WTC11 (cell line): ENCODE results near the gene FRMD6. TPM values are rescaled to one million over a fixed set of nuclear protein-coding genes. Genes with fewer than 3 reads are reported as not detected.

Experiments
- ATAC-seq: fragments of 200-7000 bp; cut with Tn5 transposase; 2 replicates; pipeline ENCODE4 v1.10.0; 2021; ENCODE audit warnings: mild to moderate bottlenecking, moderate library complexity
- CTCF ChIA-PET: fragments of 300-600 bp; sonication (Branson Sonifier 250); formaldehyde crosslinking; loops from one replicate; lab custom pipeline; 2021; ENCODE audit warnings: antibody characterized with exemption; lab: Charles Lee
- POLR2A ChIA-PET: fragments of 350-600 bp; sonication (Branson Sonifier 250); formaldehyde crosslinking; loops from one replicate; lab custom pipeline; 2021; ENCODE audit warnings: antibody characterized with exemption; lab: Charles Lee
- DNase-seq: peaks from one replicate; pipeline ENCODE4 v3.0.0; 2021; ENCODE audit warnings: low spot score
- H3K27ac Mint-ChIP-seq: 2 replicates; pipeline ENCODE4 v1.8.0; 2021; ENCODE audit warnings: mixed read lengths
- H3K27me3 Mint-ChIP-seq: 2 replicates; pipeline ENCODE4 v1.8.0; 2021; ENCODE audit warnings: low read depth, mild to moderate bottlenecking, moderate library complexity, mixed read lengths
- H3K36me3 Mint-ChIP-seq: 2 replicates; pipeline ENCODE4 v1.8.0; 2021; ENCODE audit warnings: mixed read lengths
- H3K4me1 Mint-ChIP-seq: 2 replicates; pipeline ENCODE4 v1.8.0; 2022; ENCODE audit warnings: mixed read lengths
- H3K4me3 Mint-ChIP-seq: 2 replicates; pipeline ENCODE4 v1.8.0; 2021; ENCODE audit warnings: mild to moderate bottlenecking, moderate library complexity, mixed read lengths
- H3K9me3 Mint-ChIP-seq: 2 replicates; pipeline ENCODE4 v1.8.0; 2021; ENCODE audit warnings: mixed read lengths
- HMGA2 ChIP-seq: fragments of 250-450 bp; sonication (Bioruptor Pico); IDR thresholded peaks from 2 replicates; pipeline ENCODE4 v1.4.0; 2021; ENCODE audit warnings: mild to moderate bottlenecking, moderate library complexity
- SMAD3 ChIP-seq: sonication (generic); formaldehyde crosslinking; IDR thresholded peaks from 2 replicates; pipeline ENCODE4 v1.8.0; 2022; ENCODE audit warnings: missing genetic modification reagents, mild to moderate bottlenecking, borderline replicate concordance
- SOX15 ChIP-seq: fragments of 250-450 bp; sonication (Bioruptor Pico); IDR thresholded peaks from 2 replicates; pipeline ENCODE4 v1.9.0; 2021; ENCODE audit warnings: mild to moderate bottlenecking
- SP1 ChIP-seq: sonication (generic); formaldehyde crosslinking; conservative IDR thresholded peaks from 2 replicates; pipeline ENCODE4 v1.8.1; 2022; ENCODE audit warnings: missing genetic modification reagents
- ZBTB21 ChIP-seq: sonication (generic); formaldehyde crosslinking; IDR thresholded peaks from 2 replicates; pipeline ENCODE4 v1.8.1; 2023; ENCODE audit warnings: mild to moderate bottlenecking, missing genetic modification reagents, borderline replicate concordance
- total RNA-seq: library from RNA; stranded (reverse); gene quantifications from 3 replicates; pipeline ENCODE4 v1.2.3, GENCODE V29; 2021
- TF ChIP-seq, protein P1 (sequence below): sonication (generic); formaldehyde crosslinking; IDR thresholded peaks from 2 replicates; pipeline ENCODE4 v1.8.1; 2022; ENCODE audit warnings: missing genetic modification reagents, borderline replicate concordance
- TF ChIP-seq, protein P2 (sequence below): sonication (generic); formaldehyde crosslinking; IDR thresholded peaks from 2 replicates; pipeline ENCODE4 v1.8.0; 2022; ENCODE audit warnings: mild to moderate bottlenecking, missing genetic modification reagents
- TF ChIP-seq, protein P3 (sequence below): sonication (generic); formaldehyde crosslinking; IDR thresholded peaks from 2 replicates; pipeline ENCODE4 v1.8.0; 2023; ENCODE audit warnings: missing genetic modification reagents, mild to moderate bottlenecking, borderline replicate concordance
- TF ChIP-seq, protein P4 (sequence below): fragments of 250-450 bp; sonication (Bioruptor Pico); conservative IDR thresholded peaks from 2 replicates; pipeline ENCODE4 v1.9.0; 2021; ENCODE audit warnings: mild to moderate bottlenecking
- TF ChIP-seq, protein P5 (sequence below): sonication (generic); formaldehyde crosslinking; IDR thresholded peaks from 2 replicates; pipeline ENCODE4 v1.8.0; 2023; ENCODE audit warnings: mild to moderate bottlenecking, missing genetic modification reagents
- TF ChIP-seq, protein P6 (sequence below): sonication (generic); formaldehyde crosslinking; IDR thresholded peaks from 2 replicates; pipeline ENCODE4 v1.8.0; 2022; ENCODE audit warnings: mild to moderate bottlenecking, missing genetic modification reagents

The FRMD6 gene
- total RNA-seq, 1 experiment from 2014 or later: 21.8 TPM

DNA sequence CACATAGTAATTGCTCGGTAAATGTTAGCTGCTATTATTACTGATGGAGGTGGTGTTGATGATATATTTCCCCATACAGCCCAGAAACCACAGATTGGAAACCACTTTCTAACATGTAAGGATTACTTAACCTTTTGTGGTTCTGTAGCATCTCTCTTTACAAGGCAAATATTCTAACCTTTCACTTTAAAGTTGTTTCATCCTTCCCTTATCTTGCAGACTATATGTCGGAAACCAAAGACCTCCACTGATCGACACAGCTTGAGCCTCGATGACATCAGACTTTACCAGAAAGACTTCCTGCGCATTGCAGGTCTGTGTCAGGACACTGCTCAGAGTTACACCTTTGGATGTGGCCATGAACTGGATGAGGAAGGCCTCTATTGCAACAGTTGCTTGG lies 75.8 kb downstream of the FRMD6 start:
- H3K27me3 Mint-ChIP-seq: no peaks in the 10 kb centered on the region
- ChIA-PET POLR2A (no interaction called here), CTCF (no interaction called here)
- H3K4me3 Mint-ChIP-seq: no peak overlapping the region
- no peak for ATAC-seq
- TF ChIP-seq, protein P1, sequence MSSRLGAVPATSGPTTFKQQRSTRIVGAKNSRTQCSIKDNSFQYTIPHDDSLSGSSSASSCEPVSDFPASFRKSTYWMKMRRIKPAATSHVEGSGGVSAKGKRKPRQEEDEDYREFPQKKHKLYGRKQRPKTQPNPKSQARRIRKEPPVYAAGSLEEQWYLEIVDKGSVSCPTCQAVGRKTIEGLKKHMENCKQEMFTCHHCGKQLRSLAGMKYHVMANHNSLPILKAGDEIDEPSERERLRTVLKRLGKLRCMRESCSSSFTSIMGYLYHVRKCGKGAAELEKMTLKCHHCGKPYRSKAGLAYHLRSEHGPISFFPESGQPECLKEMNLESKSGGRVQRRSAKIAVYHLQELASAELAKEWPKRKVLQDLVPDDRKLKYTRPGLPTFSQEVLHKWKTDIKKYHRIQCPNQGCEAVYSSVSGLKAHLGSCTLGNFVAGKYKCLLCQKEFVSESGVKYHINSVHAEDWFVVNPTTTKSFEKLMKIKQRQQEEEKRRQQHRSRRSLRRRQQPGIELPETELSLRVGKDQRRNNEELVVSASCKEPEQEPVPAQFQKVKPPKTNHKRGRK (CRISPR knock-in tag): no peak
- TF ChIP-seq ZBTB21 (CRISPR knock-in tag) (no peak), HMGA2 (CRISPR knock-in tag) (no peak), SOX15 (CRISPR knock-in tag) (no peak), SP1 (CRISPR knock-in tag) (no peak)
- TF ChIP-seq, protein P2, sequence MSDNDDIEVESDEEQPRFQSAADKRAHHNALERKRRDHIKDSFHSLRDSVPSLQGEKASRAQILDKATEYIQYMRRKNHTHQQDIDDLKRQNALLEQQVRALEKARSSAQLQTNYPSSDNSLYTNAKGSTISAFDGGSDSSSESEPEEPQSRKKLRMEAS (CRISPR knock-in tag): no peak
- TF ChIP-seq, protein P3, sequence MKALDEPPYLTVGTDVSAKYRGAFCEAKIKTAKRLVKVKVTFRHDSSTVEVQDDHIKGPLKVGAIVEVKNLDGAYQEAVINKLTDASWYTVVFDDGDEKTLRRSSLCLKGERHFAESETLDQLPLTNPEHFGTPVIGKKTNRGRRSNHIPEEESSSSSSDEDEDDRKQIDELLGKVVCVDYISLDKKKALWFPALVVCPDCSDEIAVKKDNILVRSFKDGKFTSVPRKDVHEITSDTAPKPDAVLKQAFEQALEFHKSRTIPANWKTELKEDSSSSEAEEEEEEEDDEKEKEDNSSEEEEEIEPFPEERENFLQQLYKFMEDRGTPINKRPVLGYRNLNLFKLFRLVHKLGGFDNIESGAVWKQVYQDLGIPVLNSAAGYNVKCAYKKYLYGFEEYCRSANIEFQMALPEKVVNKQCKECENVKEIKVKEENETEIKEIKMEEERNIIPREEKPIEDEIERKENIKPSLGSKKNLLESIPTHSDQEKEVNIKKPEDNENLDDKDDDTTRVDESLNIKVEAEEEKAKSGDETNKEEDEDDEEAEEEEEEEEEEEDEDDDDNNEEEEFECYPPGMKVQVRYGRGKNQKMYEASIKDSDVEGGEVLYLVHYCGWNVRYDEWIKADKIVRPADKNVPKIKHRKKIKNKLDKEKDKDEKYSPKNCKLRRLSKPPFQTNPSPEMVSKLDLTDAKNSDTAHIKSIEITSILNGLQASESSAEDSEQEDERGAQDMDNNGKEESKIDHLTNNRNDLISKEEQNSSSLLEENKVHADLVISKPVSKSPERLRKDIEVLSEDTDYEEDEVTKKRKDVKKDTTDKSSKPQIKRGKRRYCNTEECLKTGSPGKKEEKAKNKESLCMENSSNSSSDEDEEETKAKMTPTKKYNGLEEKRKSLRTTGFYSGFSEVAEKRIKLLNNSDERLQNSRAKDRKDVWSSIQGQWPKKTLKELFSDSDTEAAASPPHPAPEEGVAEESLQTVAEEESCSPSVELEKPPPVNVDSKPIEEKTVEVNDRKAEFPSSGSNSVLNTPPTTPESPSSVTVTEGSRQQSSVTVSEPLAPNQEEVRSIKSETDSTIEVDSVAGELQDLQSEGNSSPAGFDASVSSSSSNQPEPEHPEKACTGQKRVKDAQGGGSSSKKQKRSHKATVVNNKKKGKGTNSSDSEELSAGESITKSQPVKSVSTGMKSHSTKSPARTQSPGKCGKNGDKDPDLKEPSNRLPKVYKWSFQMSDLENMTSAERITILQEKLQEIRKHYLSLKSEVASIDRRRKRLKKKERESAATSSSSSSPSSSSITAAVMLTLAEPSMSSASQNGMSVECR (CRISPR knock-in tag): no peak
- TF ChIP-seq, protein P4, sequence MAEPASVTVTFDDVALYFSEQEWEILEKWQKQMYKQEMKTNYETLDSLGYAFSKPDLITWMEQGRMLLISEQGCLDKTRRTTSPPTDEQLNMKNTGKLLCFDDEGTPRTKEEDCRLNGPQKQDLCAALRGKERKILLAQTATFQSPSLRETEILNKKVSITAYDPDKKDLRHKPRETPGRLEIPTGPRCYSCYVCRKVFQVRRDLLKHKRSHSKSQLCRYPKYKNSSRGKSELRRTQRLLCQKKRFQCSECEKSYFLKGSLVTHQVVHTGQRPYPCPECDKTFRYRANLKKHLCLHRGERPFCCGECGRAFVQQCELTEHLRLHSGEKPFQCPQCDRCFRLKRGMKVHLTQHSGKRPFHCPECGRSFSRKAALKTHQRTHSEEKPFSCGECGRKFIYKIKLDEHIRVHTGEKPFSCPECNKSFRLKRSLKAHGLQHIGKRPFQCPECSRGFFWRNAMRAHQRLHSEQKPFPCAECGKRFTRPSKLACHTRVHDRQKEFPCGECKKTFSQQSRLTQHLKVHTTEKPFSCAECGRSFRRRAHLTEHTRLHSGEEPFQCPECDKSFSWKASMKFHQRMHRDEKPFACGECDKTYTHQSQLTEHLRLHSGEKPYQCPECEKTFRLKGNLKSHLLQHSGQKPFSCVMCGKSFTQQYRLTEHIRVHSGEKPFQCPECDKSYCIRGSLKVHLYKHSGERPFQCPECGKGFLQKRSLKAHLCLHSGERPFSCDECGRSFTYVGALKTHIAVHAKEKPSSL (CRISPR knock-in tag): no peak
- TF ChIP-seq, protein P5, sequence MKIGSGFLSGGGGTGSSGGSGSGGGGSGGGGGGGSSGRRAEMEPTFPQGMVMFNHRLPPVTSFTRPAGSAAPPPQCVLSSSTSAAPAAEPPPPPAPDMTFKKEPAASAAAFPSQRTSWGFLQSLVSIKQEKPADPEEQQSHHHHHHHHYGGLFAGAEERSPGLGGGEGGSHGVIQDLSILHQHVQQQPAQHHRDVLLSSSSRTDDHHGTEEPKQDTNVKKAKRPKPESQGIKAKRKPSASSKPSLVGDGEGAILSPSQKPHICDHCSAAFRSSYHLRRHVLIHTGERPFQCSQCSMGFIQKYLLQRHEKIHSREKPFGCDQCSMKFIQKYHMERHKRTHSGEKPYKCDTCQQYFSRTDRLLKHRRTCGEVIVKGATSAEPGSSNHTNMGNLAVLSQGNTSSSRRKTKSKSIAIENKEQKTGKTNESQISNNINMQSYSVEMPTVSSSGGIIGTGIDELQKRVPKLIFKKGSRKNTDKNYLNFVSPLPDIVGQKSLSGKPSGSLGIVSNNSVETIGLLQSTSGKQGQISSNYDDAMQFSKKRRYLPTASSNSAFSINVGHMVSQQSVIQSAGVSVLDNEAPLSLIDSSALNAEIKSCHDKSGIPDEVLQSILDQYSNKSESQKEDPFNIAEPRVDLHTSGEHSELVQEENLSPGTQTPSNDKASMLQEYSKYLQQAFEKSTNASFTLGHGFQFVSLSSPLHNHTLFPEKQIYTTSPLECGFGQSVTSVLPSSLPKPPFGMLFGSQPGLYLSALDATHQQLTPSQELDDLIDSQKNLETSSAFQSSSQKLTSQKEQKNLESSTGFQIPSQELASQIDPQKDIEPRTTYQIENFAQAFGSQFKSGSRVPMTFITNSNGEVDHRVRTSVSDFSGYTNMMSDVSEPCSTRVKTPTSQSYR (CRISPR knock-in tag): no peak
- TF ChIP-seq, protein P6, sequence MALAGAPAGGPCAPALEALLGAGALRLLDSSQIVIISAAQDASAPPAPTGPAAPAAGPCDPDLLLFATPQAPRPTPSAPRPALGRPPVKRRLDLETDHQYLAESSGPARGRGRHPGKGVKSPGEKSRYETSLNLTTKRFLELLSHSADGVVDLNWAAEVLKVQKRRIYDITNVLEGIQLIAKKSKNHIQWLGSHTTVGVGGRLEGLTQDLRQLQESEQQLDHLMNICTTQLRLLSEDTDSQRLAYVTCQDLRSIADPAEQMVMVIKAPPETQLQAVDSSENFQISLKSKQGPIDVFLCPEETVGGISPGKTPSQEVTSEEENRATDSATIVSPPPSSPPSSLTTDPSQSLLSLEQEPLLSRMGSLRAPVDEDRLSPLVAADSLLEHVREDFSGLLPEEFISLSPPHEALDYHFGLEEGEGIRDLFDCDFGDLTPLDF (CRISPR knock-in tag): no peak
- DNase-seq: no peak
- H3K9me3 Mint-ChIP-seq: no peaks in the 10 kb centered on the region
- H3K36me3 Mint-ChIP-seq: peaks cover 16% of the 10 kb centered on the region
- peaks cover 5% of the 10 kb centered on the region for H3K4me1 Mint-ChIP-seq
- no peak overlapping the region for H3K27ac Mint-ChIP-seq

DNA sequence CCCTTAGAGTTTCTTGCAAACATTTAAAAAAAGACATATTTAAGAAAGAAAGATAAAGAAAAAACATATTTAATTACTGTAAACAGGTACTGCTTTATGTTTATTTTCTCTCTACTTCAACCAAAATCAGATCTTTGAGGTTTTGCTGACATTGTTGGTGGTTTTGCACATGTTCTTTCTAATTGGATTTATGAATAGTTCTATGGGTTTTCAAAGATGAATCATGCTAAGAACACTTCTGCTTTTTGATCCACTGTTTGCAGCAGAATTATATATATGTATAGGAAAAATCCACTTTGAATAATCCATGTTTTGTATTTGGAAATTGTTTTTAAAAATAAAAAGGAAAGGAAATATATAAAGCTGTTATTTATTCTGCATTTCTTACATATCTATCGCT lies 78.4 kb downstream of the FRMD6 start:
- POLR2A ChIA-PET: no interaction called here
- H3K9me3 Mint-ChIP-seq: no peaks in the 10 kb centered on the region
- CTCF ChIA-PET: no interaction called here

More for the DNA sequence above, 78.4 kb downstream of the FRMD6 start:
- H3K27me3 Mint-ChIP-seq: no peaks in the 10 kb centered on the region
- H3K4me1 Mint-ChIP-seq: peaks cover 5% of the 10 kb centered on the region
- ATAC-seq (no peak), DNase-seq (no peak)
- no peak overlapping the region for H3K27ac Mint-ChIP-seq
- H3K4me3 Mint-ChIP-seq: no peak overlapping the region
- TF ChIP-seq, protein P5 (CRISPR knock-in tag): no peak
- TF ChIP-seq SMAD3 (CRISPR knock-in tag): no peak
- H3K36me3 Mint-ChIP-seq: peaks cover 16% of the 10 kb centered on the region
